Stimulated activated CD4-positive, alpha-beta T cell treated with anti-CD3 and anti-CD28 coated beads, Interleukin-1b, Interleukin-23, amount 100 ng/mL, for 4 hours (primary cell): ENCODE data around the gene VASN.

ENCODE experiments used
- DNase-seq, 2 donors: peaks; one replicate each; pipeline ENCODE4 v3.0.0-alpha.2; 2020; ENCODE audit warnings: low read depth in 2 of 2

The VASN gene

GRCh38 chr16:4372578-4373355 lies 1.1 kb downstream of the VASN start:
- DNase-seq: no peak

- no peak for DNase-seq
These were observed 1.8 kb downstream of the VASN start for GRCh38 chr16:4373356-4373908.

- no peak for DNase-seq
These were observed 2.5 kb downstream of the VASN start for GRCh38 chr16:4373909-4374742.

GRCh38 chr16:4375717-4376116 lies 4.1 kb downstream of the VASN start:
- no peak for DNase-seq

- no peak for DNase-seq
These were observed 4.7 kb downstream of the VASN start for GRCh38 chr16:4376126-4376892.

GRCh38 chr16:4376893-4377572 lies 5.4 kb downstream of the VASN start:
- no peak for DNase-seq

- DNase-seq: no peak
These were observed 6.0 kb downstream of the VASN start for GRCh38 chr16:4377573-4378154.

- DNase-seq: no peak
These were observed 6.6 kb downstream of the VASN start for GRCh38 chr16:4378161-4378666.

GRCh38 chr16:4378999-4379690 lies 7.5 kb downstream of the VASN start:
- DNase-seq: no peak

GRCh38 chr16:4380119-4381063 lies 8.7 kb downstream of the VASN start:
- DNase-seq: no peak

GRCh38 chr16:4381072-4381934 lies 9.7 kb downstream of the VASN start:
- no peak for DNase-seq

- no peak for DNase-seq
These were observed 10.5 kb downstream of the VASN start for GRCh38 chr16:4381935-4382794.

- DNase-seq: no peak
These were observed 11.2 kb downstream of the VASN start for GRCh38 chr16:4382795-4383357.

- no peak for DNase-seq
These were observed 12.2 kb downstream of the VASN start for GRCh38 chr16:4383591-4384444.

- no peak for DNase-seq
These were observed 12.9 kb downstream of the VASN start for GRCh38 chr16:4384509-4384942.
